ENCODE data around the gene AAK1.

GRCh38 chr2:69483024-69483423 lies 160.5 kb downstream of the AAK1 start:
- TF ChIP-seq POLR2A (IDR thresholded peaks at IDR 0.05) = no peak
- no peak for TF ChIP-seq CTCF (IDR thresholded peaks at IDR 0.05)
